NCI-H446 (cell line): Measurements from ENCODE around the gene FGFR1OP2.
"Not testable (repeated sequence)": the region's sequence is repeated elsewhere in the genome, so short reads cannot be mapped to it uniquely, and the experiment has no call there.

Source experiments
- DNase-seq, 2 experiments: peaks; one replicate each; lab custom pipeline; 2025; lab: John Stamatoyannopoulos, UW

FGFR1OP2 gene

GRCh38 chr12:26941215-26941594 lies 2.9 kb downstream of the FGFR1OP2 start:
- DNase-seq, result no peak

GRCh38 chr12:26948309-26948708 lies 10.0 kb downstream of the FGFR1OP2 start:
- no peak for DNase-seq

- no peak for DNase-seq
Observed at GRCh38 chr12:26953447-26953846, 15.2 kb downstream of the FGFR1OP2 start.

GRCh38 chr12:26954027-26954426 lies 15.8 kb downstream of the FGFR1OP2 start:
- DNase-seq, result no peak

GRCh38 chr12:26961391-26961790 lies 23.1 kb downstream of the FGFR1OP2 start:
- DNase-seq, result not testable (repeated sequence)

GRCh38 chr12:26961803-26962202 lies 23.5 kb downstream of the FGFR1OP2 start:
- no peak for DNase-seq

- no peak for DNase-seq
Observed at GRCh38 chr12:26963413-26963812, 25.1 kb downstream of the FGFR1OP2 start.

GRCh38 chr12:26966842-26967241 lies 28.6 kb downstream of the FGFR1OP2 start:
- no peak for DNase-seq

GRCh38 chr12:26970136-26970535 lies 31.9 kb downstream of the FGFR1OP2 start:
- DNase-seq, result no peak

GRCh38 chr12:26971963-26972362 lies 33.7 kb downstream of the FGFR1OP2 start:
- DNase-seq, result no peak

GRCh38 chr12:26976687-26977086 lies 38.4 kb downstream of the FGFR1OP2 start:
- no peak for DNase-seq

GRCh38 chr12:26978801-26979200 lies 40.5 kb downstream of the FGFR1OP2 start:
- no peak for DNase-seq

- no peak for DNase-seq
Observed at GRCh38 chr12:26979733-26980132, 41.5 kb downstream of the FGFR1OP2 start.

GRCh38 chr12:26982866-26983265 lies 44.6 kb downstream of the FGFR1OP2 start:
- no peak for DNase-seq

- no peak for DNase-seq
Observed at GRCh38 chr12:26987634-26988424, 49.6 kb downstream of the FGFR1OP2 start.

GRCh38 chr12:26988703-26989102 lies 50.4 kb downstream of the FGFR1OP2 start:
- DNase-seq, result no peak

- no peak for DNase-seq
Observed at GRCh38 chr12:26989873-26990272, 51.6 kb downstream of the FGFR1OP2 start.

- no peak for DNase-seq
Observed at GRCh38 chr12:26991826-26992225, 53.6 kb downstream of the FGFR1OP2 start.

GRCh38 chr12:26994109-26994508 lies 55.8 kb downstream of the FGFR1OP2 start:
- DNase-seq, result no peak

- DNase-seq, result no peak
Observed at GRCh38 chr12:26995706-26996105, 57.4 kb downstream of the FGFR1OP2 start.

GRCh38 chr12:26997003-26997402 lies 58.7 kb downstream of the FGFR1OP2 start:
- no peak for DNase-seq

GRCh38 chr12:27000961-27001360 lies 62.7 kb downstream of the FGFR1OP2 start:
- no peak for DNase-seq

- DNase-seq, result no peak
Observed at GRCh38 chr12:27001663-27002062, 63.4 kb downstream of the FGFR1OP2 start.

GRCh38 chr12:27002141-27002540 lies 63.9 kb downstream of the FGFR1OP2 start:
- no peak for DNase-seq
